Breast epithelium (tissue), 3 donors: ENCODE measurements around the gene CACNA2D4.

ENCODE experiments used
- CTCF ChIP-seq, 3 donors: fragments of 450-650 bp; IDR thresholded peaks; one replicate each; pipeline ENCODE4 v1.5.1; 2016 to 2017; ENCODE audit warnings: antibody characterized with exemption in 3 of 3, mild to moderate bottlenecking in 3 of 3, moderate library complexity in 3 of 3
- POLR2A ChIP-seq: fragments of 450-650 bp; IDR thresholded peaks from one replicate; pipeline ENCODE4 v1.6.1; 2016; ENCODE audit warnings: antibody characterized with exemption, mild to moderate bottlenecking, moderate library complexity

GRCh38 chr12:1766110-1766509 is 152.3 kb downstream of the CACNA2D4 start:
- no peak for TF ChIP-seq CTCF (IDR thresholded peaks at IDR 0.05)
- TF ChIP-seq POLR2A = no peak
